Stimulated activated CD8-positive, alpha-beta memory T cell treated with anti-CD3 and anti-CD28 coated beads, Interleukin-4, amount 100 ng/mL, for 1 hour (primary cell): ENCODE data around the gene FOXM1.

ENCODE experiments used
- DNase-seq, 2 donors: peaks; one replicate each; pipeline ENCODE4 v3.0.0-alpha.2; 2020; ENCODE audit warnings: low read depth in 2 of 2, low spot score in 1 of 2

FOXM1 gene

GRCh38 chr12:2877047-2877952 lies at the start of gene FOXM1, which contains the start of gene RHNO1:
Gene FOXM1 (minus strand): TSS chr12:2877174. CDS start chr12:2874478, 2,696 bp downstream.
Gene RHNO1 (plus strand): TSS chr12:2877223. CDS start chr12:2885367, 8,144 bp downstream.
- peak; percentile 62 to 79 for DNase-seq

GRCh38 chr12:2925322-2925995 lies 48.5 kb upstream of the FOXM1 start:
- DNase-seq, result no peak

DNA sequence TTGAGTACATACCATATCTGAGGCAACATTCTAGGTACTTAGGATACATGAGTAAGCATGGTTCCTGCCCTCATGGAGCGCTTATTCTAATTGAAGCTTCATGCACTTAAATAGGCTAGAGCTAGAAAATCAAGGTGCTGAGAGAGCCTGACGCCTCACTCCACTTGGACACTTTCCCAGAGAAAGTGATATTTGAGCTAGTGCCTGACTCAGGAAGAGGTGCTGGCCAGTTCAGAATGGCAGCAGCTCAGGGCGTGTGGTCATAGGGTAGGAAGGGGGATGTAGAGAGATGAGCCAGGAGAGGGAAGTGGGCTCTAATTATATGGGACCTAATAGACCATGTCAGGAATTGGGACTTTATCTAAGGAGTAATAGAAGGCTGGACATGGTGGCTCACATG lies 47.0 kb upstream of the FOXM1 start:
- no peak for DNase-seq

DNA sequence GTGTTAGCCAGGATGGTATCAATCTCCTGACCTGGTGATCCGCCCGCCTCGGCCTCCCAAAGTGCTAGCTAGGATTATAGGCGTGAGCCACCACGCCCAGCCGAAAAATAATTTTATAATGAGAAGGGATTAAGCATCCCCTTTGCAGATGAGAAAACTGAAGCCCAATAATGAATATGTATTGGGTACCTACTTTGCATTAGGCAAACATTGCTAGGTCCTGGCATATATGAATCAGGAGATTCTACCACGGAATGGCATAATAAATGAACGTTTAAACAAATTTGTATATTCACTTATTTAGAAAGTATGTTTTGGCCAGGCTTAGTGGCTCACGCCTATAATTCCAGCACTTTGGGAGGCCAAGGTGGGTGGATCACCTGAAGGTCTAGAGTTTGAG lies 46.1 kb upstream of the FOXM1 start:
- no peak for DNase-seq

DNA sequence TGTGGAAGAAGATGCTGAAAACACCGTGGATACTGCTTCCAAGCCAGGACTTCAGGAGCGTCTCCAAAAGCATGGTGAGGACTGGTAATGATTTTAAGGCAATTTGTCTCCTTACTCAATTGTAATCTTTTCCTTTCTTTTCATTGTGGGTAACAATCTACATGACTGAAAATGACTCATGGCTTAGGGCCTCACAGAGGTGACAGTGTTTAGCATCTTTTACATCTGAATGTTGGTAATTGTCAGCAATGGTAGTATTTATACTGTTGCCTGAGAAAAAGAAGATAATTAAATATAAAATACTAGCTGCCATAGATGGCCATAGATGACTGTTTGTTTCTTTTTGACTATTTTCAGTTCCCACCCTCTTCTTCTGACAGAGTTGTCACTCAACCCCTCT lies 45.4 kb upstream of the FOXM1 start:
- DNase-seq, result no peak

GRCh38 chr12:2919249-2919648 lies 42.3 kb upstream of the FOXM1 start:
- DNase-seq, result no peak

- DNase-seq, result no peak
These were observed 35.2 kb upstream of the FOXM1 start for GRCh38 chr12:2912216-2912575.

GRCh38 chr12:2904260-2904659 lies 27.3 kb upstream of the FOXM1 start:
- DNase-seq, result no peak

GRCh38 chr12:2902272-2902880 lies 25.4 kb upstream of the FOXM1 start:
- no peak for DNase-seq

DNA sequence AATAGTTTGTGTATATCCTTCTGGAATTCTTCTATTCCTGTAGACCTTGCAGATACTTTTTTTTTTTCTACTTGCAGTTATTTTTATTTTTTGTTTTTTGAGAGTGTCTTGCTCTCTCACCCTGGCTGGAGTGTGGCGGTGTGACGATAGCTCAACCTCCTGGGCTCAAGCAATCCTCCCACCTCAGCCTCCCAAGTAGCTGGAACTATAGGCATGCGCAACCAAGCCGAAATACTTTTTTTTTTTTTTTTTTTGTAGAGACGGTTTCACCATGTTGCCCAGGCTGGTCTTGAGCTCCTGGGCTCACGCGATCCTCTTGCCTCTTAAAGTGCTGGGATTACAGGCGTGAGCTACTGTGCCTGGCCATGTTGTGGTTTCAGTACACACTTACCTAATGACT lies 23.7 kb upstream of the FOXM1 start:
- DNase-seq, result no peak

DNA sequence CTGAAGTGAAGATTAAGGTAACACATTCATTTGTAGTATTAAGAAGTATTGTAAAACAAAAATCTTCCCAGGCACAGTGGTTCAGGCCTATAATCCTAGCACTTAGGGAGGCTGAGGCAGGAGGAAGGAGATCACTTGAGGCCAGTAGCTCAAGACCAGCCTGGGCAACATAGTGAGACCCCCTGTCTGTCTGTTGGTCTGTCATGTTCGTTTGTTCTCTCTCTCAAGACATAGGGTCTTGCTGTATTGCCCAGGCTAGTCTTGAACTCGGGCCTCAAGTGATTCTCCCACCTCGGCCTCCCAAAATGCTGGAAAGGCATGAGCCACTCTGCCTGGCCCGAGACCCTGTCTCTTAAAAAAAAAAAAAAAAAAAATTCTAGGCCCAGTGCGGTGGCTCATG lies 20.4 kb upstream of the FOXM1 start:
- DNase-seq, result no peak

DNA sequence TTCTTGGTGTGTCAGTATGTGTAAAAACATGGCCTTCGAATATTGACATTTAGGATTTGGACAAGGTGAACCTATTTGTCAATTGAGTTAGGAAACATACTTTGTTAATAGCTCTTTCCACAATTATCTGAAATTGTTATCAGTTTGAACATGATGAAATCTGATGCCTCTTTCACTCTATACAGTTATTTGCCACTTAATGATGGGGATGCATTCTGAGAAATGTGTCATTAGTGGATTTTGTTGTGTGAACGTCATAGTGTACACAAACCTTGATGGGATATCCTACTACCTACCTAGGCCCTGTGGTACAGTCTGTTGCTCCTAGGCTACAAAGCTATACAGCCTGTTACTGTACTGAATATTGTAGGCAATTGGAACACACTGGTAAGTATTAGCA lies 18.5 kb upstream of the FOXM1 start:
- no peak for DNase-seq

DNA sequence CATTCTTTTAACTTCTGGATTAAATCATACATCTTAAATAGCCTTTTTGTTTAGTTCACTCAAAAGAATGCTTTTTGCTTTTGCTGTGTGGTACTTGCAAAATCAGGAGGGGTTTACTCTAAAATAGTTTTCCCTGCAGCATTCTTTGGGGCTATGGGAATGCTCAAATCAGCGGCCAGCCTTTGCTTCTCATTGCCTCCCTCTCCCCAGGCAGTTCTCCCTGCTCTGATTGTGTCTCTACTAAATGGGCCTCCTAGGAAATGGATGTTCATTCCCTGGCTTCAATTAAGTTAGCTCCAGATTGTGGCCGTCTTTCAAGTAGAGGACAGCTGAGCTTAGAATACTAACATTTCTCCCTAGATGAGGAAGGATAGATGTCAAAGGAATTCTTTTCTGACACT lies 18.1 kb upstream of the FOXM1 start:
- no peak for DNase-seq

- no peak for DNase-seq
These were observed 16.0 kb upstream of the FOXM1 start for GRCh38 chr12:2893007-2893406.

DNA sequence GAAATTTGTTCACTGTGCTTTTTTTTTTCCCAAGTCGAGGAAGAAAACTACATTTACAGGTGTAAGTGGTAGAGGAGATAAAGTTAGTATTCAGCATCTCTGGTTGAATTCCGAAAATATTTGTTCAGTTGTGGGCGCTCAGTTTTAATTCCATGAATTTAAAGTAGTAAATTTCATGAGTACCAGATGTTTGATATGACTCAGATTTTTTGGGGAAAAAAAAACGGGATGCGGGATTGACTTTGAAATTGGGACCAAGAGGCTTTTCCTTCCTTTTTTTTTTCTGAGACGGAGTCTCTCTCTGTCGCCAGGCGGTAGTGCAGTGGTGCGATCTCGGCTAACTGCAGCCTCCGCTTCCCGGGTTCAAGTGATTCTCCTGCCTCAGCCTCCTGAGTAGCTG lies 15.3 kb upstream of the FOXM1 start:
- no peak for DNase-seq

- DNase-seq, result no peak
These were observed 14.5 kb upstream of the FOXM1 start for GRCh38 chr12:2891240-2892053.

DNA sequence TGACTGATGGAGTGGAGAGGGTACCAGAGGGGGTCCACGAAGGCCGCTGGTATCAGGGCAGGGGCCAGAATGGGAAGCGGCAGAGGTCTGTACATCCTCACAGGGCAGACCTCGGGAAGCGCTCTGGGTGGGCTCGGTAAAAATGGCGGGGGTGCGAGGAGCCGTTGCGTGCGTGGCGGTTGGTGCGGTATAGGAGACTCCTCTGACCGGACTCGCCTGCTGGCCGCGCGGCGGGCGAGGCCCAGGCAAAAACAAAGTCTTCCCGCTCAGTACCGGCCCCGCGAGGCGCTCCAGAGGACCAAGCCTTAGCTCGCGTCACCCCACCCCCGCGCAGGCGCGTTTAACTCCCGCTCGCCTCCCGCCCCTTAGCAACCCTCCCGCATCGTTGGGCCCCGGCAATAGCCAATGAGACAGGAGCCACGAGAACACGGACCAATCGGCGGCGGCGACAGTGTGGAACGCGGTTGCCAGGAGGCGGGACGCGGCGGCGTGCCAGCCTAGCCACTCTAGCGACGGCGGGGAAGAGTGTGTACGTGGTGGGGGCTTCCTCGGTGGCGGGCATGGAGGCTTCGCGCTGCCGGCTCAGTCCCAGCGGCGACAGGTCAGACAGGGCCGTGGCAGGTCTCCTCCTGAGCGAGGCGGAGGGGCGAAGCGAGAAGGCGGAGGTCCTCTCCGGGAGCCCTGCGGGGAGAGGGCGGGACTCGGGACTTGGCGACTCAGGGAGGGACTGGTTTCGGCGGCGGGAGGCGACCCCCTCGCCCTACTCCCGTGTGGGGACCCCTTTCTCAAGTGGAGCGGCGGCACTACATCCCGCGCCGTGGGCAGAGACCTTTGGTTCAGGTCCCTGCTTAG lies 13.6 kb upstream of the FOXM1 start, which contains the start of gene TULP3:
Gene TULP3 (plus strand): TSS at position 504 of the 852 bp plus-strand sequence. CDS start 57 bp downstream, at position 561.
- peak; percentile 95 to 98 for DNase-seq

- DNase-seq, result no peak
These were observed 13.0 kb upstream of the FOXM1 start for GRCh38 chr12:2890001-2890387.

GRCh38 chr12:2886768-2887450 lies 9.9 kb upstream of the FOXM1 start:
- no peak for DNase-seq

DNA sequence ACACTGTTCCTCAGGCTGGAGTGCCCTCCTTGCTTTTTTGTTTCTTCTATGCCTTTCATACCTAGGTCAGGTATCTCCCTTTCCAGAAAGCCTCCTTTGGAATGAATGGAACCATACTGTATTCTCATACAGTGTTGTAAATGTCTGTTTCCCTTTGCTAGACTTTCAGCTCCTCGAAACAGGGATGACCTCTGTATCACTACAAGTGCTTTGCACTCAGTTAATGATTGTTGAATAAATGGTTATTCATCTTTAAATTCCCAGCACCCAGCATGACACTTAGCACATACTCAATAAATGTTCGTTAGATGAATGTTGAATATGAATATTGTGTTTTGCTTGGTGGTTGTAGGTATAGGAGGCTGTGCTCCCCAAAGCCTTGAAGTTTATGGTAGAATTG lies 7.8 kb upstream of the FOXM1 start:
- no peak for DNase-seq
